ENCODE measurements around the gene PDE4B.

- no peak for TF ChIP-seq CTCF (IDR thresholded peaks at IDR 0.05)
- no peak for TF ChIP-seq POLR2A (IDR thresholded peaks at IDR 0.05)
These were observed 205.0 kb downstream of the PDE4B start for GRCh38 chr1:65997693-65998092.

Data from body of pancreas (tissue), 4 donors.